Suppressor macrophage treated with lipopolysaccharide for 4 hours (primary cell): ENCODE measurements around the gene EBF4.

Experiments used
- DNase-seq: peaks from one replicate; pipeline ENCODE4 v3.0.0-alpha.2; 2020

The EBF4 gene

GRCh38 chr20:2692036-2692885 is at the start of gene EBF4:
EBF4 (plus strand) TSS chr20:2692780; CDS start chr20:2693646, 866 bp downstream.
- DNase-seq: peak; percentile 35

DNA sequence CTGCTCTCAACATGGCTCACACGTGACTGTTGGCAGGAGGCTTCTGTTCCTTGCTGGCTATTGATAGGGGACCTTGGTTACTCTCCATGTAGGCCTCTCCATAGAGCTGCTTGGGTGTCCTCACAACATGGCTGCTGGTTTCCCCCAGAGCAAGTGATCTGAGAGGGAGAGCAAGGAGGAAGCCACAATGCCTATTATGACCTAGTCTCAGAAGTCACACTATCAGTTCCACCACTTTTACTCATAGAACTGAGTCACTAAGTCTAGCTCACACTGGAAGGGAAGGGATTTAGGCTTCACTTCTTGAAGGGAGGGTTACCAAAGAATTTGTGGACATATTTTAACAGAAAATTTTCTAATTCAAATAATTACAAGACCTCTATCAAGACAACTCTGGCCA is 48.9 kb upstream of the EBF4 start:
- no peak for DNase-seq

GRCh38 chr20:2651772-2652723 is 40.5 kb upstream of the EBF4 start, which contains the start of gene NOP56:
NOP56 (plus strand) TSS chr20:2652632; CDS start chr20:2652661, 29 bp downstream.
- DNase-seq: peak; percentile 95

- peak; percentile 38 for DNase-seq
Observed at GRCh38 chr20:2652724-2653555, 39.6 kb upstream of the EBF4 start.

DNA sequence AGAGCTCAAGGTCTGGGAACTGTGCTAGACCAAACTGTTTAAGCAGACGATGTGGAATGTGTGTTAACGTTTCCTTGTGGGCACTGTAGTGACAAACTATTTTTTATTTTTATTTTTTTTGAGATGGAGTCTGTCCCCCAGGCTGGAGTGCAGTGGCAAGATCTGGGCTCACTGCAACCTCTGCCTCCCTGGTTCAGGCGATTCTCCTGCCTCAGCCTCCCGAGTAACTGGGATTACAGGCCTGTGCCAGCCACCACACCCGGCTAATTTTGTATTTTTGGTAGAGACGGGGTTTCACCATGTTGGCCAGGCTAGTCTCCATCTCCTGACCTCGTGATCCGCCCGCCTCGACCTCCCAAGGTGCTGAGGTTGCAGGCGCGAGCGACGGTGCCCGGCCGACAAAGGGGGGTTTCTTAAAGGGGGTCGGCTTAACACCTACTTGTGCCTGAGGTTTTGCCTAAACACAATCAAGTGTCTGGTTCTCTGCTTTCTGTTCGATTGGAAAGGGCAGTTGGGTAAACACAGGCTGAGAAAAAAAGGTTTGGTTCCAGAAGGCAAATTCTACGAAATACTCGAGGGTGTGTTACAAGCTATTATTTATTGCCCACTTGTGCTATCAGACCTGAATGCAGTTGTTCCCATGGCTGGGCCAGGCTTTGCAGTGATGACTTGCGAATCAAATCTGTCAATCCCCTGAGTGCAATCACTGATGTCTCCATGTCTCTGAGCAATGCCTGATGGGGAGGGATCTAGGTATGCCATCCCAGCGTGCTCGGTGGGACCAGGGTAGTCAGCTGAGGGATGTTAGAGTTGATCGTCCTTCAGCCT is 38.8 kb upstream of the EBF4 start:
- DNase-seq: no peak

DNA sequence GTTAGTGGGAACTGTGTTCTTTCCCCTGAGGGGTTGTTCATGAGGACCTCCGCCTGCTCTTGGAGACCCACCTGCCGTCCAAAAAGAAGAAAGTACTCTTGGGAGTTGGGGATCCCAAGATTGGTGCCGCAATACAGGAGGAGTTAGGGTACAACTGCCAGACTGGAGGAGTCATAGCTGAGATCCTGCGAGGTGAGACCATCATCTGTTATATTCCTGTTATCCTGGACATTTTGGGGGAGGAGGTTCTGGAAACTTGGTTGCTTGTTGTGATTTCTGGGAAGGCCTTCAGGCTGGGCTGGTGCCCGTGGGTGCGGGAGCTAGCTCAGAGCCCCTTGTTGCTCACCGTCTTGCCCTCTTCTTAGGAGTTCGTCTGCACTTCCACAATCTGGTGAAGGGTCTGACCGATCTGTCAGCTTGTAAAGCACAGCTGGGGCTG is 38.2 kb upstream of the EBF4 start:
- no peak for DNase-seq

- DNase-seq: no peak
Observed at GRCh38 chr20:2654831-2655230, 37.7 kb upstream of the EBF4 start.

- DNase-seq: no peak
Observed at GRCh38 chr20:2655331-2656116, 37.1 kb upstream of the EBF4 start.

DNA sequence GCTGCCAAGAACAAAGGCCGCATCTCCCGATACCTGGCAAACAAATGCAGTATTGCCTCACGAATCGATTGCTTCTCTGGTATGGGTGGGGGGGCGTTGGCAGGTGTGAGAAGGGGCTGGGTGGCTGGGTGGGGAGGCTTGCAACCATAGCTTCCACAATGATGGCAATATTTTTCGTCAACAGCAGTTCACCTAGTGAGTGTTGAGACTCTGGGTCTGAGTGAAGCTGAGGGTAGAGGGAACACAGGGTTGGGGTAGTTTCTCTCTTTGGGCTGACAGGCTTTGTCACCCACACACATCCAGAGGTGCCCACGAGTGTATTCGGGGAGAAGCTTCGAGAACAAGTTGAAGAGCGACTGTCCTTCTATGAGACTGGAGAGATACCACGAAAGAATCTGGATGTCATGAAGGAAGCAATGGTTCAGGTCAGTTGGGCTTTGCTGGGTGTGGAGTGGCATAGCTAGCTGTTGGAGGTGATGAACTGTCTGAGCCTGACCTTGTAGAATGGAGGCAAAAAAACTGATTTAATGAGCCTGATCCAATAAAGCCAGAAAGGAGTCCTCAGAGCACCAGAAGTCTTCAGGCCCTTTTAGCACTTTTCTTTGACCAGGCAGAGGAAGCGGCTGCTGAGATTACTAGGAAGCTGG is 36.0 kb upstream of the EBF4 start:
- DNase-seq: no peak

DNA sequence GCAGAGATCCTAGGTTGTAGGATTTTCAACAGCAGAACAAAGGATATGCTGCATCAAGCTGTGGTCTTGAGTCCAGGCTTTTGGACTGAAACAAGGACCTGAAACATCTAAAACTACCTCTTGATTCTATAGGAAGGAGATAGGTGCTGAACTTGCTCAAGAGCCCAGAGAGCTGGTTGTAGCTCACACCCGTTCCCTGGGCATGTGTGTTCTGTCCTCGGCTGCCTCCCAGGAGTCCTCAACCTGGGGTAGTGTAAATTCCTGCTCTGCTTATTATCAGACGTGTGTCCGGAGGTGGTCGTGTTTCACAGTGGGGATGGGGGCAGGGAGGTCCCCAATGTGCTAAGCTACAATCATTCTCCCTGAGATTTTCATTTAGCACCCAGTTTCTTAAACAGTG is 35.3 kb upstream of the EBF4 start:
- no peak for DNase-seq

- no peak for DNase-seq
Observed at GRCh38 chr20:2657674-2658073, 34.9 kb upstream of the EBF4 start.

- no peak for DNase-seq
Observed at GRCh38 chr20:2658414-2659354, 33.9 kb upstream of the EBF4 start.

DNA sequence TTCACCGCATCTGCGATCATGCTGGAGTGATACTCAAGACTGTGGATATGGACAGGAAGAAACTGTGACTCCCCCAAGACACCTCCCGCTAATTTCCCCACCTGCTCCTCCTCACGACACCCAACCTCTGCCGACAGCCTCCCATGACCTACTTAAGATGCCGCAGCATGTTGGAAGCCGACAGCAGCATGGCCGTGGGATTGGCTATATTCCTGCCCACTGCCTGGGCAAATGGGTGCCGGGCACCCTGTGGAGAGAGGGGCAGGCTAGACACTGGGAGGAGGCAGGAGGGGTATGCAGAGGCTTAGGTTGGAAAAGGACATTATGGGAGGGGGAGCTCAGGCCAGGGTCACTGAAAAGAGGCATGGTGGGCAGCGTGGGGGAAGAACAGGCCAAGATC is 33.0 kb upstream of the EBF4 start:
- no peak for DNase-seq

DNA sequence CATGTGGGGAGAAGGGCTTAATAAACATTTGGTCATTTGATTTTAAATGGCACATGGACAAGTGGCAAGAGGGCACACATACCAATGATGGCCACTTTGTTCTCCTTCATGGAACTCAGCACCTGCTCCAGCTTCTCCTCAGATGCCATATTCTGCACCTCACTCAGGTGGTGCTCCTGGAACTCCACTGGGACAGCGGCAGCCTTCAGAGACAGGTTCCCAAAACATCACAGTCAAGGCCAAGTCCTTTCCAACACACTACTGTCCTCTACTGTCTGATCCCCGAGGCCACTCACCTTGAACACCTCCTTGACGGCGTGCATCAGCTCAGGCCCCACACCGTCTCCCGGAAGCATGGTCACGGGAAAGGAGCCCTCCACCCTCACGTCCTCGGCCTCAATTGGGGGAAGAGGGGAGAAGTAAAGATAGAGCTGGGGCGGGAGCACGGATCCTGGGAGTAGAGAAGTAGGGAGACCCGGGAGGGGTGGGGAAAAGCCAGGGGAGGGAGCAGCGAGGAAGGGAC is 29.2 kb upstream of the EBF4 start:
- no peak for DNase-seq

- DNase-seq: peak; percentile 96
Observed at GRCh38 chr20:2663887-2664719, 28.5 kb upstream of the EBF4 start, which contains the start of gene IDH3B. IDH3B (minus strand) TSS chr20:2664216; CDS start chr20:2664188, 28 bp downstream.

DNA sequence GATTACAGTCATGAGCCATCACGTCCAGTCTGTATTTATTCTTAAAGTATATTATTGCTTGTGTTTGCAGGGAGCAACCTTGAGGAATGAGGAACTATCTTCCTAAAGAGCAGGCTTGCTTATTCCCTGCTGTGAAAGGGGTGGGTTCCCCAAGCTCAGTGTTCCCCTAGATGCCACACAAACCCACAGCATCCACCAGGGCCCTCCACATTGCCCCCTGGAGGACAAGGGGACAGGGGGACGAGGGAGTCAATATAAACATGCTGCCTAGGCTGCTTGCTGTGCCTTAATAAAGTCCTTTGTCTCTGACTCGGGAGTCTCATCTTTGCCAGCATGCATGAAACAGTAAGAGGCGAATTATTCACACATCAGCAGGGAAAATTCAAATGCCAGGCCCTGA is 20.6 kb upstream of the EBF4 start:
- no peak for DNase-seq

DNA sequence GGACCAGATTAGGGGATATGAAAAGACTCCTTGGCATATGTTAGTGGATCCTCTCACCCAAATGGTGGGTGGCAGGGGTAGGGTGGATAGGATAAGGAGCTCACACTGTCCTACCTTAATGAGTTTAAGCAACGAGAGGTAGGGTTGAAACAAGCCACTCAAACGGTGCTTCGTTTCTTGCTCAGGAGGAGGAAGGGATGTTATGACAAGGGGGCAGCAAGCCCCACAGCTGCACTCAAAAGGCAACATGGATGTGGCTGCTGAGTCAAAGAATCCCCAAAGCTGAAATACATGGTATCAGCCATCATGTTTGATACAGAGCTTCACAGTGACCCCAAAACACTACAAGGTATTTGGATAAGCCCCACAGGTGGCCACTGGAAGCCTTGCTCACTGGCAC is 20.1 kb upstream of the EBF4 start:
- DNase-seq: no peak

DNA sequence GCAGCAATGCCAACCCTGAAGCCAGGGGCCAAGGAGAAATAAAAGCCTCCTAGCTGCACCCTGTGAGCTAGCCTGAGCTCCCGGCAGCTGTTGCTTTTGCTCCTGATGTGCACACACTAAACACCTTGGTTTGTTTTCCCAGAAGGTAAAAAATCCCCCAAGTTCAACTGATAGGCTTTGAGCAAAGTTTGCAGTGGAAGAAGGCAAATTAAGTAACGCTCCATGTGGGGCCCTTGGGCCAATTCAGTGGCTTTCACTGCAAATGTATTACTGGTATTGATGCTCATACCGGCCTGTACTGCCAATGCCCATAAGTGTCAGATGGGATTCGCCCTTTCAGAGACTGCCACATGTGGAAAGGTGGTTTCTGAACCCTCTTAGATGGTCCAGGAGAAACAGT is 19.1 kb upstream of the EBF4 start:
- no peak for DNase-seq
